DND-41 (cell line): ENCODE measurements around the gene TCF7L2.

Source experiments
- ATAC-seq: fragments of 200-7000 bp; cut with Tn5 transposase; 3 replicates; pipeline ENCODE4 v1.9.1; 2021; ENCODE audit warnings: low read depth; ENCODE audit not compliant: insufficient read depth
- DNase-seq: peaks from one replicate; pipeline ENCODE4 v3.0.0-alpha.2; 2020
- H2AFZ ChIP-seq: 2 replicates; pipeline ENCODE4 v1.6.0; 2012; ENCODE audit warnings: low read depth, low read length
- H3K27ac ChIP-seq: 2 replicates; pipeline ENCODE4 v1.5.1; 2012; ENCODE audit warnings: low read length, inconsistent platforms
- H3K27me3 ChIP-seq: fragments of 200-600 bp; sonication (generic); 2 replicates; pipeline ENCODE4 v1.6.0; 2012; ENCODE audit warnings: low read length, mild to moderate bottlenecking, inconsistent platforms; ENCODE audit not compliant: insufficient read depth, poor library complexity
- H3K36me3 ChIP-seq: 2 replicates; pipeline ENCODE4 v1.5.1; 2012; ENCODE audit warnings: low read length, inconsistent platforms; ENCODE audit not compliant: insufficient read depth
- H3K4me1 ChIP-seq: 2 replicates; pipeline ENCODE4 v1.5.1; 2012; ENCODE audit warnings: mild to moderate bottlenecking, low read length; ENCODE audit not compliant: insufficient read depth
- H3K4me2 ChIP-seq: 2 replicates; pipeline ENCODE4 v1.6.0; 2012; ENCODE audit warnings: mild to moderate bottlenecking, moderate library complexity, low read length, inconsistent platforms; ENCODE audit not compliant: insufficient read depth
- H3K4me3 ChIP-seq, 2 experiments: fragments of 200-600 bp in 1 of 2; shearing (Covaris generic) in 1 of 2; 2 replicates each; pipeline ENCODE4 v1.5.1; 2012 to 2016; ENCODE audit warnings: inconsistent platforms in 2 of 2, low read length in 2 of 2, mild to moderate bottlenecking in 2 of 2, low read depth in 1 of 2, moderate library complexity in 1 of 2
- H3K79me2 ChIP-seq: 2 replicates; pipeline ENCODE4 v1.6.0; 2012; ENCODE audit warnings: low read length, inconsistent platforms; ENCODE audit not compliant: insufficient read depth
- H3K9ac ChIP-seq: 2 replicates; pipeline ENCODE4 v1.6.0; 2012; ENCODE audit warnings: low read depth, mild to moderate bottlenecking, inconsistent platforms, low read length, moderate library complexity
- H3K9me3 ChIP-seq: 2 replicates; pipeline ENCODE4 v1.5.1; 2012; ENCODE audit warnings: low read length, moderate library complexity, mild to moderate bottlenecking, inconsistent platforms; ENCODE audit not compliant: insufficient read depth, severe bottlenecking
- H4K20me1 ChIP-seq: 2 replicates; pipeline ENCODE4 v1.6.0; 2012; ENCODE audit warnings: low read length; ENCODE audit not compliant: insufficient read depth
- EZH2 ChIP-seq: IDR thresholded peaks from 3 replicates; pipeline ENCODE4 v1.6.1; 2012; ENCODE audit warnings: borderline replicate concordance, low read depth, mild to moderate bottlenecking, moderate library complexity, low read length, inconsistent platforms; ENCODE audit not compliant: severe bottlenecking
- TF ChIP-seq, protein P1 (sequence below): IDR thresholded peaks from 2 replicates; pipeline ENCODE4 v1.5.1; 2012; ENCODE audit warnings: borderline replicate concordance, low read length, moderate library complexity, mild to moderate bottlenecking; ENCODE audit not compliant: poor library complexity, severe bottlenecking; ENCODE audit errors: extremely low read depth

Gene TCF7L2

GRCh38 chr10:112949143-112949823 is 764 bp upstream of the TCF7L2 start:
- peaks cover 8% of the 10 kb centered on the region; the same call in 1 of the 2 replicates for H4K20me1 ChIP-seq
- TF ChIP-seq EZH2, result no peak
- TF ChIP-seq, protein P1, sequence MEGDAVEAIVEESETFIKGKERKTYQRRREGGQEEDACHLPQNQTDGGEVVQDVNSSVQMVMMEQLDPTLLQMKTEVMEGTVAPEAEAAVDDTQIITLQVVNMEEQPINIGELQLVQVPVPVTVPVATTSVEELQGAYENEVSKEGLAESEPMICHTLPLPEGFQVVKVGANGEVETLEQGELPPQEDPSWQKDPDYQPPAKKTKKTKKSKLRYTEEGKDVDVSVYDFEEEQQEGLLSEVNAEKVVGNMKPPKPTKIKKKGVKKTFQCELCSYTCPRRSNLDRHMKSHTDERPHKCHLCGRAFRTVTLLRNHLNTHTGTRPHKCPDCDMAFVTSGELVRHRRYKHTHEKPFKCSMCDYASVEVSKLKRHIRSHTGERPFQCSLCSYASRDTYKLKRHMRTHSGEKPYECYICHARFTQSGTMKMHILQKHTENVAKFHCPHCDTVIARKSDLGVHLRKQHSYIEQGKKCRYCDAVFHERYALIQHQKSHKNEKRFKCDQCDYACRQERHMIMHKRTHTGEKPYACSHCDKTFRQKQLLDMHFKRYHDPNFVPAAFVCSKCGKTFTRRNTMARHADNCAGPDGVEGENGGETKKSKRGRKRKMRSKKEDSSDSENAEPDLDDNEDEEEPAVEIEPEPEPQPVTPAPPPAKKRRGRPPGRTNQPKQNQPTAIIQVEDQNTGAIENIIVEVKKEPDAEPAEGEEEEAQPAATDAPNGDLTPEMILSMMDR, result no peak
- no peaks in the 10 kb centered on the region for H3K27me3 ChIP-seq
- peak overlapping the region; percentile 77 for H2AFZ ChIP-seq
- H3K36me3 ChIP-seq, result peaks cover 10% of the 10 kb centered on the region
- H3K4me3 ChIP-seq, result peak overlapping the region; percentile 27 to 75; a peak in 3 of 4 replicates
- H3K4me2 ChIP-seq, result peak overlapping the region; percentile 73
- H3K9me3 ChIP-seq, result no peaks in the 10 kb centered on the region
- DNase-seq, result no peak
- H3K79me2 ChIP-seq, result peaks cover 40% of the 10 kb centered on the region
- H3K4me1 ChIP-seq, result peaks cover 34% of the 10 kb centered on the region
- no peak for ATAC-seq
- H3K27ac ChIP-seq, result peak overlapping the region; percentile 65
- H3K9ac ChIP-seq, result peak overlapping the region; percentile 51

DNA sequence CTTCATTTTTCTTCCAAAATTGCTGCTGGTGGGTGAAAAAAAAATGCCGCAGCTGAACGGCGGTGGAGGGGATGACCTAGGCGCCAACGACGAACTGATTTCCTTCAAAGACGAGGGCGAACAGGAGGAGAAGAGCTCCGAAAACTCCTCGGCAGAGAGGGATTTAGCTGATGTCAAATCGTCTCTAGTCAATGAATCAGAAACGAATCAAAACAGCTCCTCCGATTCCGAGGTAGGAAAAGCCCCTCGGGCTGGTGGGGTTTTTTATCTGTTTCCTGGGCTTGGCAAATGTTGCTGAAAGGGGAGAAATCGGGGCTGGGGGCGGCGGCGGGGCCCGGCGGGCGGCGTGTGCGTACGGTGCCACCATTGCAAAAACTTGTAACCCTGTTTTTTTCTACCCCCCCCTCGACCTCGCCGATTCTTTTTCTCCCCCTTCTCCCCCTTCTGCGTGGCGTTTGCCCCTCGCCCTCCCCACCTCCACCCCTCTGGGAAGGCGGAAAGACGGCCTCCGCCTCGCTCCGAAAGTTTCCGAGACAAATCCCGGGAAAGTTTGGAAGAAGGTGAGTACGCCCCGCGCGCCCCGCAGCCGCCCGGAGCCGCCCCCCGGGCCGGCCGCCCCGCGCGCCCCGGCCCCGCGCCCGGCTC is 789 bp downstream of the TCF7L2 start:
- Histone ChIP-seq H2AFZ (peak overlapping the region; percentile 74), H4K20me1 (peaks cover 8% of the 10 kb centered on the region; the same call in 1 of the 2 replicates), H3K9me3 (no peaks in the 10 kb centered on the region), H3K4me1 (peaks cover 45% of the 10 kb centered on the region), H3K9ac (peak overlapping the region; percentile 84), H3K4me3 (peak overlapping the region; percentile 75 to 83), H3K27me3 (no peaks in the 10 kb centered on the region), H3K79me2 (peaks cover 55% of the 10 kb centered on the region), H3K36me3 (peaks cover 10% of the 10 kb centered on the region), H3K27ac (peak overlapping the region; percentile 95), H3K4me2 (peak overlapping the region; percentile 73)
- DNase-seq (peak; percentile 57), ATAC-seq (no peak)
- TF ChIP-seq, protein P1, result no peak
- no peak for TF ChIP-seq EZH2

- ATAC-seq (peak; percentile 48), DNase-seq (peak; percentile 70)
- peak overlapping the region; percentile 73 for H3K4me2 ChIP-seq
- H3K79me2 ChIP-seq, result peaks cover 63% of the 10 kb centered on the region
- H3K9ac ChIP-seq, result peak overlapping the region; percentile 84
- H4K20me1 ChIP-seq, result peaks cover 8% of the 10 kb centered on the region; the same call in 1 of the 2 replicates
- H3K27me3 ChIP-seq, result no peaks in the 10 kb centered on the region
- peaks cover 10% of the 10 kb centered on the region for H3K36me3 ChIP-seq
- TF ChIP-seq, protein P1, result no peak
- peak overlapping the region; percentile 95 for H3K27ac ChIP-seq
- no peaks in the 10 kb centered on the region for H3K9me3 ChIP-seq
- peak overlapping the region; percentile 51 to 75 for H3K4me3 ChIP-seq
- H3K4me1 ChIP-seq, result peaks cover 48% of the 10 kb centered on the region
- peak overlapping the region; percentile 71 for H2AFZ ChIP-seq
Observed at GRCh38 chr10:112951359-112952281, 1.6 kb downstream of the TCF7L2 start.
